ENCODE data around the gene CSMD2.

The CSMD2 gene

DNA sequence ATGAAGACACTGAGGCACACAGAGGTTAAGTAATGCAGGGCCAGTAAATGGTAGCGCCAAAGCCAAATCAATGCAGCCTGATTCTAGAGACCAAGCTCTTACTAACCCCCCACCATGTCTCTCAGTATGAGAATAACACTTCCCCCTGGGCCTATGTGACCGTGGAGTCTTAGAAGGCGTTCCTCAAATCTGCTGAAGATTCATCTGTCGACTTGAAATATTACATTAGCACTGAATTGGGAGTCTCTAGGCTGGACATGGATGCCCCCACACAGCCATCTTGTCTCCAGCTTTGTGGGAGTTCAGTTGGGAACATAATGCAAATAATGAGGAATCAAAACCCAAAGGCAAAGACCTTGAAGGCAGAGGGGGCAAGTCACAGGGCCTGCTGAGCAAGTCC lies 419.1 kb downstream of the CSMD2 start:
- H3K36me3 ChIP-seq (ENCODE audit: low read length): no peaks in the 10 kb centered on the region

DNA sequence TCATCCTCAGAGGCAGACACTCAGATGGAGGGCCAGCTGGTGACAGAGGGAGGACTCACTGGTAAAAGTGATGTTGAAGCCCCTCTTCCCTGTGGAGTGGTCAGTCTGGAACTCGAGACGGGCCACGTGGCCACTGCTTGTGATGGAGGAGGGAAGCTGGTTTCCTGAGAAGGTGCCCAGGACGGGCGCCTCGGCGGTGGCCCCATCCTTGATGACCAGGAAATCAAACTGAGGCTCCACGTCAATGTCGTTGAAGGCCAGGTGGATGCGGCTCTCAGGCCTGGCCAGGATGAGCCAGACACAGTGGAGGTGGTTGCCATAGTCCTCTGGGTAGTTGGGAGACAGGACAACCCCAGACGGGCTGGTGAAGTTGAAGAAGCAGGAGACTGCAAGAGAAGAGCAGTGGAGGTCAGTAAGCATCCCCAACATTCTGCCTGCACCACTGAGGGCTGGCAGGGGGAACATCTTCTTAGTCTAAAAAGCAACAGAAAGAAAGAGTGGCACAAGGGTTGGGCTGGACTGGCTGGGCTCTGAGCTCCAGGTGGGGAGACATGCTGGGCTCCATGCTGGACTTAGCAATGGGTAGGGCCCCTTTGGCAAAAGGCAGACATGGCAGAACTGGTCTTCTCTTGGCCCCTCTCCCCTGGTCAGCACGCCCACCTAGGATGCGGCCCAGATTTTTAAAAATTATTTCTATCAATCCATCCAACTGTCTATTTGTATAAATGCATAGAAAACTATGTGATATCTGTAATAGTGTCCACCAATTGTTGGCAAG lies 421.6 kb downstream of the CSMD2 start:
- Histone ChIP-seq H3F3A (ENCODE audit: insufficient read depth) (no peaks in the 10 kb centered on the region), H3K79me2 (ENCODE audit: insufficient read depth, low read length) (no peaks in the 10 kb centered on the region), H3K9ac (ENCODE audit: low read length) (no peak overlapping the region), H3K27ac (ENCODE audit: low read depth, low read length) (no peak overlapping the region), H3K9me3 (ENCODE audit: insufficient read depth, low read length) (no peaks in the 10 kb centered on the region), H3K36me3 (ENCODE audit: low read length) (no peaks in the 10 kb centered on the region), H3K27me3 (ENCODE audit: low read length) (no peaks in the 10 kb centered on the region), H3K4me3 (ENCODE audit: insufficient read depth, low read length, poor library complexity, severe bottlenecking) (no peak overlapping the region), H3K4me2 (ENCODE audit: low read depth, low read length, poor library complexity, severe bottlenecking) (no peak overlapping the region), H2AFZ (ENCODE audit: low read depth, low read length, severe bottlenecking) (no peak overlapping the region), H3K9me2 (replicated peaks; ENCODE audit: insufficient read depth, low read length) (no peaks in the 10 kb centered on the region), H4K20me1 (ENCODE audit: low read depth, low read length) (no peaks in the 10 kb centered on the region)
- TF ChIP-seq, protein P1, sequence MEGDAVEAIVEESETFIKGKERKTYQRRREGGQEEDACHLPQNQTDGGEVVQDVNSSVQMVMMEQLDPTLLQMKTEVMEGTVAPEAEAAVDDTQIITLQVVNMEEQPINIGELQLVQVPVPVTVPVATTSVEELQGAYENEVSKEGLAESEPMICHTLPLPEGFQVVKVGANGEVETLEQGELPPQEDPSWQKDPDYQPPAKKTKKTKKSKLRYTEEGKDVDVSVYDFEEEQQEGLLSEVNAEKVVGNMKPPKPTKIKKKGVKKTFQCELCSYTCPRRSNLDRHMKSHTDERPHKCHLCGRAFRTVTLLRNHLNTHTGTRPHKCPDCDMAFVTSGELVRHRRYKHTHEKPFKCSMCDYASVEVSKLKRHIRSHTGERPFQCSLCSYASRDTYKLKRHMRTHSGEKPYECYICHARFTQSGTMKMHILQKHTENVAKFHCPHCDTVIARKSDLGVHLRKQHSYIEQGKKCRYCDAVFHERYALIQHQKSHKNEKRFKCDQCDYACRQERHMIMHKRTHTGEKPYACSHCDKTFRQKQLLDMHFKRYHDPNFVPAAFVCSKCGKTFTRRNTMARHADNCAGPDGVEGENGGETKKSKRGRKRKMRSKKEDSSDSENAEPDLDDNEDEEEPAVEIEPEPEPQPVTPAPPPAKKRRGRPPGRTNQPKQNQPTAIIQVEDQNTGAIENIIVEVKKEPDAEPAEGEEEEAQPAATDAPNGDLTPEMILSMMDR (IDR thresholded peaks at IDR 0.05; ENCODE audit: insufficient read depth, low read length, poor library complexity, severe bottlenecking): no peak
- TF ChIP-seq EZH2phosphoT487 (conservative IDR thresholded peaks at IDR 0.05; ENCODE audit: low read length): no peak

More for the DNA sequence above, 419.1 kb downstream of the CSMD2 start:
- Histone ChIP-seq H3K27me3 (ENCODE audit: low read length) (no peaks in the 10 kb centered on the region), H3K9me2 (replicated peaks; ENCODE audit: insufficient read depth, low read length) (no peaks in the 10 kb centered on the region), H3K9me3 (ENCODE audit: insufficient read depth, low read length) (no peaks in the 10 kb centered on the region), H3K9ac (ENCODE audit: low read length) (no peak overlapping the region), H3K4me3 (ENCODE audit: insufficient read depth, low read length, poor library complexity, severe bottlenecking) (no peak overlapping the region), H3K4me2 (ENCODE audit: low read depth, low read length, poor library complexity, severe bottlenecking) (no peak overlapping the region), H3K79me2 (ENCODE audit: insufficient read depth, low read length) (no peaks in the 10 kb centered on the region), H3K27ac (ENCODE audit: low read depth, low read length) (no peak overlapping the region), H2AFZ (ENCODE audit: low read depth, low read length, severe bottlenecking) (no peak overlapping the region), H3F3A (ENCODE audit: insufficient read depth) (no peaks in the 10 kb centered on the region), H4K20me1 (ENCODE audit: low read depth, low read length) (no peaks in the 10 kb centered on the region)
- TF ChIP-seq EZH2phosphoT487 (conservative IDR thresholded peaks at IDR 0.05; ENCODE audit: low read length): no peak
- TF ChIP-seq, protein P1 (IDR thresholded peaks at IDR 0.05; ENCODE audit: insufficient read depth, low read length, poor library complexity, severe bottlenecking): no peak

DNA sequence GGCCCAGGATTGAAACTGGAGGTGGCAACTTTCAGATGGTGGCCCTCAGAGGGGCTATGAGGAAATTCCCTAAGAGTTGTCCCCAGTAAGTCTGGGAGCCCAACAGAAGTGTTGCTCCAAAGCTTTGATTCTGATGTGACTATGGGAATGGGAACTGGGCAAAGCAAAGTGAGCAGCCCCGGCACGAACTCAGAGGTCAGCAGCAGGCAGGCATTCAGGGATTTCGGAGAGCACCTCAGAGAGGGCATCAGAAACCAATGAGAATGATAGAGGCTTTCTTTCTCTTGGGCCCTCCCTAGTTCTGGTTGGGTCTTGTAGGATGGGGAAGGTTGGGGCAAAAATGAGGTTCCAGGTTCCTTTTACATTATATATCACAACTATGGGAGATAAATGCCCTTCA lies 422.4 kb downstream of the CSMD2 start:
- TF ChIP-seq EZH2phosphoT487 (conservative IDR thresholded peaks at IDR 0.05; ENCODE audit: low read length): no peak
- TF ChIP-seq, protein P1 (IDR thresholded peaks at IDR 0.05; ENCODE audit: insufficient read depth, low read length, poor library complexity, severe bottlenecking): no peak
- no peak overlapping the region for H3K9ac ChIP-seq (ENCODE audit: low read length)
- H3K4me3 ChIP-seq (ENCODE audit: insufficient read depth, low read length, poor library complexity, severe bottlenecking): no peak overlapping the region
- H3K9me3 ChIP-seq (ENCODE audit: insufficient read depth, low read length): no peaks in the 10 kb centered on the region
- H3K9me2 ChIP-seq (replicated peaks; ENCODE audit: insufficient read depth, low read length): no peaks in the 10 kb centered on the region
- H4K20me1 ChIP-seq (ENCODE audit: low read depth, low read length): no peaks in the 10 kb centered on the region
- no peaks in the 10 kb centered on the region for H3F3A ChIP-seq (ENCODE audit: insufficient read depth)
- no peaks in the 10 kb centered on the region for H3K36me3 ChIP-seq (ENCODE audit: low read length)
- H2AFZ ChIP-seq (ENCODE audit: low read depth, low read length, severe bottlenecking): no peak overlapping the region
- no peak overlapping the region for H3K4me2 ChIP-seq (ENCODE audit: low read depth, low read length, poor library complexity, severe bottlenecking)
- H3K27me3 ChIP-seq (ENCODE audit: low read length): no peaks in the 10 kb centered on the region
- no peak overlapping the region for H3K27ac ChIP-seq (ENCODE audit: low read depth, low read length)
- no peaks in the 10 kb centered on the region for H3K79me2 ChIP-seq (ENCODE audit: insufficient read depth, low read length)
